Central memory CD8-positive, alpha-beta T cell (primary cell): ENCODE measurements around the gene NATD1.
A peak's percentile ranks its signal among the peaks of the same experiment; 100 is the strongest.

ENCODE experiments used
- ATAC-seq: fragments of 150-1000 bp; cut with Tn5 transposase; replicated peaks from 2 replicates; pipeline ENCODE4 v1.10.0; 2022; ENCODE audit warnings: mild to moderate bottlenecking, moderate FRiP score, moderate number of reproducible peaks; ENCODE audit not compliant: poor library complexity, severe bottlenecking; ENCODE audit errors: extremely low read depth
- DNase-seq, 2 donors: peaks; one replicate each; pipeline ENCODE4 v3.0.0; 2021; ENCODE audit warnings: low spot score in 2 of 2
- H3K27ac Mint-ChIP-seq: one replicate; pipeline ENCODE4 v1.8.0; 2022; ENCODE audit warnings: low read depth, mild to moderate bottlenecking, moderate library complexity, mixed read lengths
- H3K27me3 Mint-ChIP-seq: one replicate; pipeline ENCODE4 v1.8.0; 2022; ENCODE audit warnings: mixed read lengths
- H3K36me3 Mint-ChIP-seq: one replicate; pipeline ENCODE4 v1.8.0; 2022; ENCODE audit warnings: mild to moderate bottlenecking, moderate library complexity, mixed read lengths; ENCODE audit not compliant: insufficient read depth
- H3K4me1 Mint-ChIP-seq: one replicate; pipeline ENCODE4 v1.8.0; 2022; ENCODE audit warnings: mixed read lengths
- H3K4me3 Mint-ChIP-seq: one replicate; pipeline ENCODE4 v1.8.0; 2022; ENCODE audit warnings: mild to moderate bottlenecking, moderate library complexity, mixed read lengths
- H3K9me3 Mint-ChIP-seq: one replicate; pipeline ENCODE4 v1.8.0; 2022; ENCODE audit warnings: mixed read lengths

Gene NATD1

GRCh38 chr17:21278450-21279197 is 25.4 kb upstream of the NATD1 start:
- no peak for DNase-seq
- H3K4me1 Mint-ChIP-seq: peaks cover 36% of the 10 kb centered on the region
- no peaks in the 10 kb centered on the region for H3K27me3 Mint-ChIP-seq
- no peak overlapping the region for H3K4me3 Mint-ChIP-seq
- H3K36me3 Mint-ChIP-seq: peaks cover 9% of the 10 kb centered on the region
- no peaks in the 10 kb centered on the region for H3K9me3 Mint-ChIP-seq
- H3K27ac Mint-ChIP-seq: no peak overlapping the region
- no peak for ATAC-seq

GRCh38 chr17:21277332-21277731 is 24.1 kb upstream of the NATD1 start:
- H3K9me3 Mint-ChIP-seq: no peaks in the 10 kb centered on the region
- peaks cover 7% of the 10 kb centered on the region for H3K36me3 Mint-ChIP-seq
- H3K4me1 Mint-ChIP-seq: peaks cover 33% of the 10 kb centered on the region
- no peak for ATAC-seq
- DNase-seq: no peak
- no peaks in the 10 kb centered on the region for H3K27me3 Mint-ChIP-seq
- peak overlapping the region; percentile 56 for H3K4me3 Mint-ChIP-seq
- H3K27ac Mint-ChIP-seq: no peak overlapping the region

DNA sequence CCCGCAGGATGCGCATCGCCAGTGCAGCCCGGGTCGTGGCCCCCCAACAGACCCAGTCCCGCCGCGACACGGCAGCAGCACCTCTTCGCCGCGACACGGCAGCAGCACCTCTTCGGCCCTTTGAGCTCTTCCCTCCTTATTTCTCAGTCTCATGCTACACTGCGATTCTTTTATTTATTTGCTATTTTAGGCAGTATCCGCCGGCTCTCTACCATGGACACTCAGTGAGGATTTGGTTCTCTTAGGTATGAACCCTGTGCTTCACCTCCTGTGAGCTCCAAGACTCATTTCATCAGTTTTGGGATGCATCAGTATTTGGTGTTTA is 23.0 kb upstream of the NATD1 start:
- no peaks in the 10 kb centered on the region for H3K9me3 Mint-ChIP-seq
- peak overlapping the region; percentile 78 for H3K4me3 Mint-ChIP-seq
- peaks cover 29% of the 10 kb centered on the region for H3K4me1 Mint-ChIP-seq
- peaks cover 9% of the 10 kb centered on the region for H3K36me3 Mint-ChIP-seq
- DNase-seq (no peak), ATAC-seq (peak; percentile 9)
- H3K27me3 Mint-ChIP-seq: no peaks in the 10 kb centered on the region
- H3K27ac Mint-ChIP-seq: peak overlapping the region; percentile 76

DNA sequence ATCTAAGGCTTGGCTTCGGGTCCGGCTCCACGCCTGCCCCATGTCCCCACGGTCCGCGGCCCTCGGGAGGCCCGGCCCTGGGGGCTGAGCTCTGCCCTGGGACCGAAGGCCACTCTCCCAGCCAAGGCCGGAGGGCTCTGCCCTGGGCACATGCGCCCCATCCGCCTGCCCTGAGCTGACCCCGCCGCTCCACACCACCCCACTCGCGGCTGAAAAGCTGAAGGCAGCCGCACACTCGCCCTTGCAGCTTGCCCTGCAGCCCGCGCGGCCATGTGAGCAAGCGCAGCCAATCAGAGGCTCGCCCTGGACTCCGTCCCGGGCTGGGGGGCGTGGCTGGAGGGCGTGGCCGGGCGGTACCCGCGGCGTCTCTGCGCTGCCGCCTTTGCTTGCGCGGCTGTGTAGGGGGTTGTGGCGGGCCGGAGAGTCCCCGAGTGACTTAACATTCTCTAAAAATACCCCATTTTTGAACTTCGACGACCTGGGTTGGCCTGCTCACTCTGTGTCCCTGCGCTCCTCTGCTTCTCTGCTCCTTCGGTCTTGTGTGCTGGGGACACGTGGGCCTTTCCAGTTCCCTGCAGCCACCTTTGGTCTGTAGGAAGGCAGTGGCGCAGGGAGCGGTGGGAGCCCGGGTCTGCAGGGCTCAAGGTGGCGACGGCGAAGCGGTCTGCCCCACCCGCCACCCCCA is 22.5 kb upstream of the NATD1 start:
- peaks cover 25% of the 10 kb centered on the region for H3K4me1 Mint-ChIP-seq
- DNase-seq (peak; percentile 81 to 89), ATAC-seq (peak; percentile 84)
- H3K4me3 Mint-ChIP-seq: peak overlapping the region; percentile 78
- H3K9me3 Mint-ChIP-seq: no peaks in the 10 kb centered on the region
- H3K36me3 Mint-ChIP-seq: peaks cover 9% of the 10 kb centered on the region
- H3K27ac Mint-ChIP-seq: peak overlapping the region; percentile 76
- H3K27me3 Mint-ChIP-seq: no peaks in the 10 kb centered on the region

- H3K4me1 Mint-ChIP-seq: peaks cover 22% of the 10 kb centered on the region
- H3K36me3 Mint-ChIP-seq: peaks cover 8% of the 10 kb centered on the region
- H3K27ac Mint-ChIP-seq: peak overlapping the region; percentile 76
- ATAC-seq: no peak
- no peaks in the 10 kb centered on the region for H3K9me3 Mint-ChIP-seq
- no peaks in the 10 kb centered on the region for H3K27me3 Mint-ChIP-seq
- DNase-seq: no peak
- H3K4me3 Mint-ChIP-seq: peak overlapping the region; percentile 78
These were observed 21.9 kb upstream of the NATD1 start for GRCh38 chr17:21275047-21275578.

DNA sequence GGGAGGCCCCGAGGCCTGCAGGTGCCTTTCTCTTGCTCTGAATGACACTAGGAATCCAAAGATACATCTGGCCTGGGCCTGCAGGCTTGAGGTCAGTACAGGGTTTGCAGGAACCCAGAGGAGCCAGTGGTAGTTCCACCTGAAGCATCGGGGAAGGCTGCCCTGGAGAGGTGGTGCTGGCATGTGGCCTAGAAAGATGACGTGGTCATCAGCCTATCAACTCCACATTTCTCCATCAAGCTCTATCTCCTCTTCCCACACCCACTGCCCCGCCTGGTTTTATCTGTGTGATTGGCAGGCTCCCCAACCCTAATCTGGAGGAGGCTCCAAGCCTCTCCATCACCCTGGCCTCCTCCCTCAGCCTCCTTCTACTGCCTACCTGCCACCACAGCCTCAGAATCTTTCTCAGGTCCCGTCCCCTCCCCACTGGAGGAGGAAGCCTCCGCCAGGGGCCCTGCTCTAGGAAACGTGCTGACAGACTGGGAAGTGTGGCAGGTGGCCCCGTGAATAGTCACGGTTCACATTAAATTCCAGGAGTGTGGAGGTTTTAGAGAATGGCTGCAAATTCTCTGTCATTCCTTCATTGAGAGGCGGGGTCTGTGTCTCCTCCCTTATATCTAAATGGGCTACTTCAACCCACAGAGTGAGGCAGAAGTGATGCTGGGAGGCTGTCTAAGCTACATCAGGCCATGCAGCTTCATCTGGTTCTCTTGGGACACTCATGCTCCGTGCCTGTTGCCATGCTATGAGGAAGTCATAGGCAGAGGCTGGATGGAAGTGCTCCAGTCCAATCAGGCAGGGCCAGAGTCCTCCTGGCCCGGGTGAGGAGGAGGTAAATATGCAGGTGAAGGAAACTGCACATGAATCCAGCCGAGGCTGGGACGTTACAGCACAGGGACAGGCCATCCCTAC is 19.9 kb upstream of the NATD1 start:
- no peaks in the 10 kb centered on the region for H3K27me3 Mint-ChIP-seq
- no peak overlapping the region for H3K27ac Mint-ChIP-seq
- DNase-seq (no peak), ATAC-seq (no peak)
- H3K36me3 Mint-ChIP-seq: peaks cover 3% of the 10 kb centered on the region
- no peak overlapping the region for H3K4me3 Mint-ChIP-seq
- H3K4me1 Mint-ChIP-seq: peaks cover 23% of the 10 kb centered on the region
- H3K9me3 Mint-ChIP-seq: no peaks in the 10 kb centered on the region

DNA sequence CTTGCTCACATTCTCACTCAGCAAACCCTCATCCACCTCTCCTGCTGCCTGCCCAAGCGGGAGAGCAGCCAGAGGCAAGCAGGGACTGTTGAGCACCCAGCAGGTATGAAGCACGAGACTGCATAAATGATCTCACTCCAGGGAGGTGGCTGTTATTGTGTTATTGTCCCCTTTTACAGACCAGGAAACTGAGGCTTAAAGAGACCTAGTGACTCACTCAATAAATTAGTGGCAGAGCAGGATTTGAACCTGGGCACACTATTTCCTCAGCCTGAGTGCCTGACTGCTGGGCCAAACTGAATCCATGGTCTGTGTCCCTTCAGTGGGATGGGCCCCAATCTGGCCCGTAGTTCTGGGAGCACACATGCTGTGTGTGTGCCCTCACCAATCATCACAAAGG is 19.0 kb upstream of the NATD1 start:
- Mint-ChIP-seq H3K27me3 (no peaks in the 10 kb centered on the region), H3K4me3 (no peak overlapping the region), H3K4me1 (peaks cover 28% of the 10 kb centered on the region), H3K27ac (no peak overlapping the region), H3K36me3 (peaks cover 3% of the 10 kb centered on the region), H3K9me3 (no peaks in the 10 kb centered on the region)
- DNase-seq (no peak), ATAC-seq (no peak)

GRCh38 chr17:21271454-21272183 is 18.4 kb upstream of the NATD1 start:
- Mint-ChIP-seq H3K27me3 (no peaks in the 10 kb centered on the region), H3K9me3 (no peaks in the 10 kb centered on the region), H3K27ac (no peak overlapping the region), H3K4me1 (peaks cover 35% of the 10 kb centered on the region), H3K36me3 (peaks cover 3% of the 10 kb centered on the region), H3K4me3 (no peak overlapping the region)
- ATAC-seq (no peak), DNase-seq (no peak)

DNA sequence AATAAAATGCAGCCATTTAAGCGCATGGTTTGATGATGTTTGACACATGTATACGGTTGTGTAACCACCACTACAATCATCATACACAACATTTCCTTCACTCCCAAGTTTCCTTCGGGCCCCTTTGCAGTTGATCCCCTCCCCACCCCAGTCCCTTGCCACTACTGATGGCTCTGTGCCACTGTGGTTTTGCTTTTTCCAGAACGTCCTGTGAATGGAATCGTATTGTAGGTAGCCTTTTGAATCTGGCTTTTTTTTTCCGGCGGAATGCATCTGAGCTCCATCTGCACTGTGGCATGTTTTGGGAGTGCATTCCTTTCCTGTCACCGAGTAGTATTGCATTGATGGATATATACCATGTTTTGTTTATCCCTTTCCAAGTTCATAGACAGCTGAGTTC is 16.2 kb upstream of the NATD1 start:
- peaks cover 29% of the 10 kb centered on the region for H3K4me1 Mint-ChIP-seq

DNA sequence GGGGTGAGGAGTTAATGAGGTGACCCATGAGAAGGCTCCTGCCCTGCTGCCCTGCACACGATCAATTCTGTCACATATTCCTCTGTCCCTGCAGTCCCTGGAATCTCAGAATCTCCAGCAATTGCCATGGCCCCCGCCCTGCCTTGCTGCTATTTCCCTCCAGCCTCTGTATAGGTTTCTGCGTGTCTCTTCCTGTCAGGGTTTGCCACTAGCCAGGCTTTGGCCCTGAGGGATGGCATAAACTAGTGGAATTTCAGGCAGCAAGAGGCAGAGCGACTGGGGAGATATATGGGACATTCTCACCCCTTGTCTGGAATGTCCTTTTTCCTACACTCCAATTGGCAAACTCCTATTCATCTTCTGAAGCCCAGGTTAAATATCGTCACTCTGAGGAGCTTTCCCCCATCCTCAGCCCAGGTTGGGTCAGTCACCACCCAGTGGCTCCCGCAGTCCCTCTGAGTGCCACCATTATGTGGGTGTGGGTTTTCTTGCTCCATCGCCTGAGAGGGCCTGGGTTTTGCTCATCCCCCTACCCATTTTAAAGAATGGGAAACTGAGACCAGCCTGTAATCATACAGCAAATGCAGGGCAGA is 15.5 kb upstream of the NATD1 start:
- DNase-seq (no peak), ATAC-seq (no peak)
- peaks cover 2% of the 10 kb centered on the region for H3K36me3 Mint-ChIP-seq
- H3K4me3 Mint-ChIP-seq: peak overlapping the region; percentile 7
- H3K27me3 Mint-ChIP-seq: no peaks in the 10 kb centered on the region
- H3K9me3 Mint-ChIP-seq: no peaks in the 10 kb centered on the region
- H3K27ac Mint-ChIP-seq: peak overlapping the region; percentile 83
- H3K4me1 Mint-ChIP-seq: peaks cover 29% of the 10 kb centered on the region

More for the DNA sequence above, 16.2 kb upstream of the NATD1 start:
- Mint-ChIP-seq H3K9me3 (no peaks in the 10 kb centered on the region), H3K27me3 (no peaks in the 10 kb centered on the region), H3K4me3 (no peak overlapping the region), H3K36me3 (peaks cover 2% of the 10 kb centered on the region), H3K27ac (peak overlapping the region; percentile 83)
- DNase-seq (no peak), ATAC-seq (no peak)

DNA sequence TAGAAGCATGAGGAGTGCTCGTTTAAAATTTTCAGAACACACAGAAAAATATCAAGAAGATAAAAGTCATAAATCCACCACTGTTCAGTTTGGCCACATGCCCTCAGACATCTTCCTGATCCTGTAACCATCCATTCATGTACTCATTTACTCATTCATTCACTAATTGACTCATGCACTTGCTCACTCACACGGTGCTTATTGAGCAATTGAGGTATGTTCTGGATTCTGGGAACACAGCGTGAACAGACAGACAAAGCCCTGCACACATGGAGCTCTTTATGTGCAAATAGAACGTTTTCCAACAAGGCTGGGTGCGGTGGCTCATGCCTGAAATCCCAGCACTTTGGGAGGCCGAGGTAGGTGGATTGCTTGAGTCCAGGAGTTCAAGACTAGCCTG is 10.2 kb upstream of the NATD1 start:
- peaks cover 19% of the 10 kb centered on the region for H3K4me1 Mint-ChIP-seq
- ATAC-seq (no peak), DNase-seq (no peak)
- no peaks in the 10 kb centered on the region for H3K9me3 Mint-ChIP-seq
- H3K27ac Mint-ChIP-seq: no peak overlapping the region
- no peaks in the 10 kb centered on the region for H3K27me3 Mint-ChIP-seq
- H3K36me3 Mint-ChIP-seq: peaks cover 2% of the 10 kb centered on the region
- H3K4me3 Mint-ChIP-seq: no peak overlapping the region
